Measurements from ENCODE around the gene ACSS1.

The ACSS1 gene

GRCh38 chr20:25057234-25058050 is 497 bp downstream of the ACSS1 start:
- FAIRE-seq = no peak

- no peak for FAIRE-seq
Observed at GRCh38 chr20:25056690-25057233, 1.2 kb downstream of the ACSS1 start.

- no peak for FAIRE-seq
Observed at GRCh38 chr20:25055711-25056495, 2.0 kb downstream of the ACSS1 start.

- FAIRE-seq = no peak
Observed at GRCh38 chr20:25054995-25055629, 2.8 kb downstream of the ACSS1 start.

GRCh38 chr20:25054096-25054820 is 3.7 kb downstream of the ACSS1 start:
- no peak for FAIRE-seq

GRCh38 chr20:25053255-25054031 is 4.5 kb downstream of the ACSS1 start:
- no peak for FAIRE-seq

GRCh38 chr20:25052255-25053194 is 5.4 kb downstream of the ACSS1 start:
- no peak for FAIRE-seq

GRCh38 chr20:25051386-25052155 is 6.4 kb downstream of the ACSS1 start:
- FAIRE-seq = no peak

- FAIRE-seq = no peak
Observed at GRCh38 chr20:25050501-25051350, 7.2 kb downstream of the ACSS1 start.

- FAIRE-seq = no peak
Observed at GRCh38 chr20:25050082-25050481, 7.9 kb downstream of the ACSS1 start.

- no peak for FAIRE-seq
Observed at GRCh38 chr20:25049261-25050060, 8.5 kb downstream of the ACSS1 start.

- no peak for FAIRE-seq
Observed at GRCh38 chr20:25048519-25048952, 9.4 kb downstream of the ACSS1 start.

GRCh38 chr20:25047766-25048165 is 10.2 kb downstream of the ACSS1 start:
- no peak for FAIRE-seq

GRCh38 chr20:25046736-25047666 is 10.9 kb downstream of the ACSS1 start:
- FAIRE-seq = no peak

GRCh38 chr20:25046181-25046641 is 11.7 kb downstream of the ACSS1 start:
- FAIRE-seq = no peak

- FAIRE-seq = no peak
Observed at GRCh38 chr20:25045343-25045712, 12.6 kb downstream of the ACSS1 start.
